ENCODE measurements around the gene TACC3. TPM values are rescaled to one million over a fixed set of nuclear protein-coding genes. Genes with fewer than 3 reads are reported as not detected.
A peak's percentile ranks its signal among the peaks of the same experiment; 100 is the strongest.

TACC3 gene
- total and polyA plus RNA-seq, 12 donors, result 2.3 to 16.2 (median 4.8) TPM

DNA sequence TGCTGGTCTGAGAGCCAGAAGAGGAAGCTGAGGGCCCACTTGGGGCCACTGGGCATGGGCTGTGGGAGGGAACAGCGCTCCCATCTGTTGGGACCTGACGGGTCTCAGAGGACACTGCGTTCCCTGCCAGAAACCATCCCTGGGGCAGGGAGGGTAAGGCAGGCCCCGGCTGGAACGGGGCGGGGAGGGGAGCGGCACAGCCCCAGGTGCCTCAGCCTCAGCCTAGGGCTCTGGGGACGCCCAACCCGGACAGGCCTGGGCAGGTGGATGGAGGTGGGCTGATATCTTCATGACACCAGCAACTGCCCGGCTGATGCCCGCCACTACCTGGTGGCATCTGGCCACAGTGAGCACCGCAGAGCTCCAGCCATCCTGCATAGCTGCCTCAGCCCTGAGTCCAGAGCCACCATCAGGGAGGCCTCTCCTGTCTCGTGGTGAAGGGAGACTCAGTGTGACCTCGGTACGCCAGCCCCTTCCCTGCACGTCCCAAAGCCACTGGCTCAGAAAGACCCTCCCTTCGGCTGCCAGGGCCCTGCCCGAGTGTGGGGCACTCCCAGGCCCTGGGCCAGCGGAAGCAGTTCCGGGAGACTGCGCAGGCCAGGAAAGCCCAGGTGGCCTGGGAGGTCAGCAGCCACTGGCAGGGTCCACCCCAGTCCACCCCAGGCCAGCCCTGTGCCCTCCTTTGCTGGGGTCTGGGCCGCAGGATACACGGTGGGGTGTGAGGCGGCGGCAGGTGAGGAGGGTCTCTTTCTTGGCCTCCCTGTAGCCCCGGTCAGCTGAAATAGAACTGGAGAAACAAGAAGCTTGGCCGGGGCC, 37.2 kb downstream of the TACC3 start:
- intact Hi-C loops (cut with DNase I), result no loop called here
- Histone ChIP-seq H3K4me1 (peaks cover 0 to 22% (median 5%) of the 10 kb centered on the region in 9 donors), H3K4me3 (no peak overlapping the region), H3K27me3 (peaks cover 0 to 15% (median 5%) of the 10 kb centered on the region in 7 donors), H3K9me3 (no peaks in the 10 kb centered on the region), H3K27ac (no peak overlapping the region), H3K36me3 (no peaks in the 10 kb centered on the region)
- 88 to 91% methylated on average over 22 to 27 of the region's 27 CpGs for WGBS, 2 donors
- ATAC-seq, result no peak
- no peak for DNase-seq
- TF ChIP-seq, protein P1, sequence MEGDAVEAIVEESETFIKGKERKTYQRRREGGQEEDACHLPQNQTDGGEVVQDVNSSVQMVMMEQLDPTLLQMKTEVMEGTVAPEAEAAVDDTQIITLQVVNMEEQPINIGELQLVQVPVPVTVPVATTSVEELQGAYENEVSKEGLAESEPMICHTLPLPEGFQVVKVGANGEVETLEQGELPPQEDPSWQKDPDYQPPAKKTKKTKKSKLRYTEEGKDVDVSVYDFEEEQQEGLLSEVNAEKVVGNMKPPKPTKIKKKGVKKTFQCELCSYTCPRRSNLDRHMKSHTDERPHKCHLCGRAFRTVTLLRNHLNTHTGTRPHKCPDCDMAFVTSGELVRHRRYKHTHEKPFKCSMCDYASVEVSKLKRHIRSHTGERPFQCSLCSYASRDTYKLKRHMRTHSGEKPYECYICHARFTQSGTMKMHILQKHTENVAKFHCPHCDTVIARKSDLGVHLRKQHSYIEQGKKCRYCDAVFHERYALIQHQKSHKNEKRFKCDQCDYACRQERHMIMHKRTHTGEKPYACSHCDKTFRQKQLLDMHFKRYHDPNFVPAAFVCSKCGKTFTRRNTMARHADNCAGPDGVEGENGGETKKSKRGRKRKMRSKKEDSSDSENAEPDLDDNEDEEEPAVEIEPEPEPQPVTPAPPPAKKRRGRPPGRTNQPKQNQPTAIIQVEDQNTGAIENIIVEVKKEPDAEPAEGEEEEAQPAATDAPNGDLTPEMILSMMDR (IDR thresholded peaks at IDR 0.05), result no peak

DNA sequence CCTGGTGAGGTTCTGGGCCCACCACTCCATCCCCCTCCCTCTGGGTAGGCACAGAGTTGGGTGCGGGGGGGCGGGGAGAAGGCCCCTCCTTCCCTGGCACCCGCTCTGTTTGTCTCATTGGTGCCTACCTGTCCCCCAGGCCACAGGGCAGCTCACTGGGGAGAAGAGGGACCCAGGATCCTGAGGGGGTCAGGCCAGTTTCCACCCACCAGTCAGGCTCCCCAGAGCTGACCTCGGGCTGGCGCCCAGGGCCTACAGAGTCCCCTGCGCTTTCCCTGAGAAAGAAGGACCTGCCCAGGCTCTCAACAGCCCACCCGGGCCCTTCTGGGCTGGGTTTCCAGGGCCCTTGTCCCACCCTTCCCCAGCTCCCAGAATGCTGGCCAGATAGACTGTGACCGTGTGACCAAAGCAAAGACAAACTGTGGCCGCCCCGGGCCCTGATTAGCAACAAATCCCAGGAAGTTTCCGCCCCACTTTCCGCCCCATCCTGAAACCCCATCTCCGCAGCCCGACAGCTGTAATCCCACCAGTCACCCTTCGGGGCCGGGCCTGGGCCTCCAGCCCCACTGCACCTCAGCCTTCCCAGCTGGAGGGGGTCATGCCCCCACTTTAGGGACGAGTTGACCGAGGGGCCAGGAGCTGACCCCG, 38.0 kb downstream of the TACC3 start:
- DNase-seq (no peak), ATAC-seq (peak in 3 of 8 donors; percentile 6 to 53 (median 28))
- Histone ChIP-seq H3K9me3 (no peaks in the 10 kb centered on the region), H3K27ac (peak overlapping the region in 5 of 10 donors; percentile 17 to 64 (median 48)), H3K4me3 (no peak overlapping the region), H3K4me1 (peaks cover 2 to 27% (median 9%) of the 10 kb centered on the region in 9 donors), H3K36me3 (no peaks in the 10 kb centered on the region), H3K27me3 (peaks cover 0 to 23% (median 5%) of the 10 kb centered on the region in 7 donors)
- TF ChIP-seq, protein P1 (IDR thresholded peaks at IDR 0.05), result no peak
- intact Hi-C loops (cut with DNase I), result no loop called here
- 74 to 80% methylated on average over 18 to 19 of the region's 19 CpGs for WGBS, 2 donors

DNA sequence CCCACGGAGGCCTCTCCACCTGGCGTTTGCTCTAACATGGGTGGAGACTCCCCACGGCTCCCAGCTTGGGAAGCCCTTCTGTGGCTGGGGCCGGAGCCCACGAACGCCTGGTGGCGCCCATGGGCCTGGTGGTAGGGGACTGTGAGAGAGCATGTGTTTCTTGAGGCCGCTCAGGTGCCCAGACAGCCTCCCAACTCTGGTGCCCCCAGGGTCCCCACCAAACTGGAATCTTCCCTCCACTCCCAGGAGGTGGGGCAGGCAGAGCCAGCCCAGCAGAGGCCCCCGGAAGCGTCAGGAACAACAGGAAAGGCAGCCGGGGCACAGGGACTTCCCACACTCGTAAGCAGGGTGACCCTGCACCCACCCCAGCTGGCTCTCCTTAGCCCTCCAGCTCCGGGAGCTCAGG, 38.5 kb downstream of the TACC3 start:
- DNase-seq (no peak), ATAC-seq (peak in 3 of 8 donors; percentile 9 to 32 (median 21))
- intact Hi-C loops (cut with DNase I), result no loop called here
- WGBS, 2 donors, result 74 to 75% methylated on average over 13 of the region's 13 CpGs
- peaks cover 2 to 27% (median 9%) of the 10 kb centered on the region in 9 donors for H3K4me1 ChIP-seq
- peak overlapping the region in 5 of 10 donors; percentile 17 to 64 (median 48) for H3K27ac ChIP-seq
- no peak overlapping the region for H3K4me3 ChIP-seq
- H3K9me3 ChIP-seq, result no peaks in the 10 kb centered on the region
- H3K27me3 ChIP-seq, result peaks cover 0 to 28% (median 5%) of the 10 kb centered on the region in 7 donors
- TF ChIP-seq, protein P1 (IDR thresholded peaks at IDR 0.05), result no peak
- H3K36me3 ChIP-seq, result no peaks in the 10 kb centered on the region

DNA sequence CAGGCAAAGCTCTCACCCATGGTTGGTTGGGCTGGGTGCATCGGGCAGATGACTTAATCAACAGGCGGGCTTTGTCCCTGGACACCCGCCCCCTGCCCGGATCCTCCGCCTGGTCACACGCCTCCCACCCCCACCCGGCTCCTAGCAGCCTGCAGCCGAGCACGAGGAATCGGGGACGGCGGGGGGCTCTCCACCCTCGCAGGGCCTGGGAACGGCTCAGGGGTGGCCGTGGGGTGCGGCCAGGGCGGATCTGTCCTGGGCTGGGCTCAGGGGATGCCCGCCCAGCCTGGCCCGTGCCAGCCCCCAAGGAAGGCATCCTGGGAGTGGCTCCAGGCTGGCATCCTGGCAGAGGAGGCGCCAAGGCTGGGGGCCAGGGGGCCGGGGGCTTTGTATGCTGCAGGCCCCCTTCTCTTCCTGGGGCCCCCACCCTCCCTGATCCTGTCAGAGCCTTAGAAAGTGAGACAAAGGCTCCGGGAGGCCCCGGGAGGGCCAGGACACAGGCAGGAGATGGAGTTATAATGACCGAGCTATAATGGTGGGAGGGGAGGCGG, 39.3 kb downstream of the TACC3 start:
- WGBS, 2 donors, result 56 to 59% methylated on average over 23 to 25 of the region's 25 CpGs
- Histone ChIP-seq H3K27me3 (peaks cover 0 to 36% (median 5%) of the 10 kb centered on the region in 7 donors), H3K4me1 (peaks cover 2 to 27% (median 9%) of the 10 kb centered on the region in 9 donors), H3K27ac (peak overlapping the region in 4 of 10 donors; percentile 17 to 64 (median 34)), H3K4me3 (no peak overlapping the region), H3K36me3 (no peaks in the 10 kb centered on the region), H3K9me3 (no peaks in the 10 kb centered on the region)
- intact Hi-C loops (cut with DNase I), result no loop called here
- DNase-seq (no peak), ATAC-seq (peak in 5 of 8 donors; percentile 2 to 25 (median 19))
- TF ChIP-seq, protein P1 (IDR thresholded peaks at IDR 0.05), result no peak

All from heart right ventricle (tissue), 16 donors.